ENCODE measurements around the gene TRIM65.

TRIM65 gene

DNA sequence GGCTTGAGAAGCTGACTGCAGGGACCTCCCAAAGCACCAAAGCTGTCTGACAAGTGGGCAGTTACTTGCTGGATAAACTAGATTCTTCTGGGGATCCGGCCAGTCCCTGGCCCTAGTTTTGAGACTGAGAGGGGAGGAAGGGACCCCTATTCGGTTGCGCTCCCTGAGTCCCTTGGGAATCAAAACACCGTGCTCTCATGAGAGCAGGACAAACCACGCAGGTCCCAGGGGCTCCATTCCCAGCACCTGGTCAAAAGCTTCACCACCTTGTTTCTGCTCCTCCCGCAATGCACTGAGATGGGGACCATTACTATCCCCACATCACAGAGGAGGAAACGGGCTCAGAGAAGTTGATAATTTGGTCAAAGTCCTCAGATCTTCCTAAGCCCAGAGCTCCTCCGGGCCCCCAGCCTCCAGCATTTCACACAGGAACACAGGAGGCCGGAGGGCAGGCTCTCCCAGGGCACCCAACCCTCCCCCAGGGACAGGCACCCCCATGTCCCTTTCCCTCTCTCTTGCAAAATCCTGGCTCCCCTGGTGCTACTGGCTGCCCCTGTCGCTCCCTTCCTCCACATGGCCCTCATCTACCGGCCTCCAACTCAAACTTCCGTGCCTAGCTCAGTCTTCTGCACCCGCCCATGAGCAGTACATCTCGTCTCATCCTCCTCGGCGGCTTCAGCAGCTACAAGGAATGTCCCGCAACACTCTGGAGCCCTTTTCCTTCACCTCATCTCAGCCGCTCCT is 3.3 kb downstream of the TRIM65 start:
- H3K4me3 ChIP-seq (ENCODE audit: low read depth, low read length): no peak overlapping the region
- no peak for DNase-seq (ENCODE audit: low read depth)
- TF ChIP-seq, protein P1, sequence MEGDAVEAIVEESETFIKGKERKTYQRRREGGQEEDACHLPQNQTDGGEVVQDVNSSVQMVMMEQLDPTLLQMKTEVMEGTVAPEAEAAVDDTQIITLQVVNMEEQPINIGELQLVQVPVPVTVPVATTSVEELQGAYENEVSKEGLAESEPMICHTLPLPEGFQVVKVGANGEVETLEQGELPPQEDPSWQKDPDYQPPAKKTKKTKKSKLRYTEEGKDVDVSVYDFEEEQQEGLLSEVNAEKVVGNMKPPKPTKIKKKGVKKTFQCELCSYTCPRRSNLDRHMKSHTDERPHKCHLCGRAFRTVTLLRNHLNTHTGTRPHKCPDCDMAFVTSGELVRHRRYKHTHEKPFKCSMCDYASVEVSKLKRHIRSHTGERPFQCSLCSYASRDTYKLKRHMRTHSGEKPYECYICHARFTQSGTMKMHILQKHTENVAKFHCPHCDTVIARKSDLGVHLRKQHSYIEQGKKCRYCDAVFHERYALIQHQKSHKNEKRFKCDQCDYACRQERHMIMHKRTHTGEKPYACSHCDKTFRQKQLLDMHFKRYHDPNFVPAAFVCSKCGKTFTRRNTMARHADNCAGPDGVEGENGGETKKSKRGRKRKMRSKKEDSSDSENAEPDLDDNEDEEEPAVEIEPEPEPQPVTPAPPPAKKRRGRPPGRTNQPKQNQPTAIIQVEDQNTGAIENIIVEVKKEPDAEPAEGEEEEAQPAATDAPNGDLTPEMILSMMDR (IDR thresholded peaks at IDR 0.05; ENCODE audit: low read depth, low read length): no peak
- TF ChIP-seq MYC (IDR thresholded peaks at IDR 0.05; ENCODE audit: low read depth, low read length) (no peak), POLR2A (IDR thresholded peaks at IDR 0.05; ENCODE audit: extremely low read depth, insufficient read length) (no peak)
- TF ChIP-seq, protein P2, sequence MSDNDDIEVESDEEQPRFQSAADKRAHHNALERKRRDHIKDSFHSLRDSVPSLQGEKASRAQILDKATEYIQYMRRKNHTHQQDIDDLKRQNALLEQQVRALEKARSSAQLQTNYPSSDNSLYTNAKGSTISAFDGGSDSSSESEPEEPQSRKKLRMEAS (IDR thresholded peaks at IDR 0.05; ENCODE audit: low read depth, low read length): no peak

DNA sequence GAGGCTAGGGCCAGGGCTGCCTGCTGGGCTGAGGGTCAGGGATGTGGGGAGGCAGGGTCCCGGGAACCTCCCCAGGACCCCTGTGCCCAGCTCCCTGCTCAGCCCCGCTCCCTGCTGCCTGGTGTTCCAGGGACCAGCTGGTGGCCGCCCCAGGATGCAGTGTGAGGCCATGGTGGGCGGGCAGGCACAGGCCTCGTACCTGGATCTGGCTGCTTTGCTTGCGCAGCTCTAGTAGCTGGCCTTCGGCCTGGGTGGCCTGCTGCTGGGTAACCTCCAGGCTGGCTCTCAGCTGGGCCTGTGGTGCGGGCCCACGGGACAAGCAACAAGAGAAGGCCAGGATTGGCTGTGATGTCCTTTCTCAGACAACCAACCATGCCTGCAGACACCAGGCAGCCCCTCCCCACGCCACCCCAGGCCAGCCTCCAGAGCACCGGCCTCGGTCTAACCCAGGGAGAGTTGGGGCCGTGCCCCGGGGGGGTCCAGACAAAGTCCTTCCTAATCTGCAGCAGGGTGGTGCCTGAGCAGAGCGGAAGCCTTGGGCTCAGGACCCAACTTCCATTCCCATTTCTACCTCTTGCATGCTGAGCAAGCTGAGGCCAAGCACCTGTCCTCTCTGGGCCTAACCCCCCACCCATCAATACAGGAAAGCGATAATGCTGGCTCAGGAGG is 4.1 kb downstream of the TRIM65 start:
- no peak overlapping the region for H3K4me3 ChIP-seq (ENCODE audit: low read depth, low read length)
- TF ChIP-seq POLR2A (IDR thresholded peaks at IDR 0.05; ENCODE audit: extremely low read depth, insufficient read length): no peak
- no peak for TF ChIP-seq MYC (IDR thresholded peaks at IDR 0.05; ENCODE audit: low read depth, low read length)
- TF ChIP-seq, protein P2 (IDR thresholded peaks at IDR 0.05; ENCODE audit: low read depth, low read length): no peak
- TF ChIP-seq, protein P1 (IDR thresholded peaks at IDR 0.05; ENCODE audit: low read depth, low read length): no peak
- DNase-seq (ENCODE audit: low read depth): no peak

DNA sequence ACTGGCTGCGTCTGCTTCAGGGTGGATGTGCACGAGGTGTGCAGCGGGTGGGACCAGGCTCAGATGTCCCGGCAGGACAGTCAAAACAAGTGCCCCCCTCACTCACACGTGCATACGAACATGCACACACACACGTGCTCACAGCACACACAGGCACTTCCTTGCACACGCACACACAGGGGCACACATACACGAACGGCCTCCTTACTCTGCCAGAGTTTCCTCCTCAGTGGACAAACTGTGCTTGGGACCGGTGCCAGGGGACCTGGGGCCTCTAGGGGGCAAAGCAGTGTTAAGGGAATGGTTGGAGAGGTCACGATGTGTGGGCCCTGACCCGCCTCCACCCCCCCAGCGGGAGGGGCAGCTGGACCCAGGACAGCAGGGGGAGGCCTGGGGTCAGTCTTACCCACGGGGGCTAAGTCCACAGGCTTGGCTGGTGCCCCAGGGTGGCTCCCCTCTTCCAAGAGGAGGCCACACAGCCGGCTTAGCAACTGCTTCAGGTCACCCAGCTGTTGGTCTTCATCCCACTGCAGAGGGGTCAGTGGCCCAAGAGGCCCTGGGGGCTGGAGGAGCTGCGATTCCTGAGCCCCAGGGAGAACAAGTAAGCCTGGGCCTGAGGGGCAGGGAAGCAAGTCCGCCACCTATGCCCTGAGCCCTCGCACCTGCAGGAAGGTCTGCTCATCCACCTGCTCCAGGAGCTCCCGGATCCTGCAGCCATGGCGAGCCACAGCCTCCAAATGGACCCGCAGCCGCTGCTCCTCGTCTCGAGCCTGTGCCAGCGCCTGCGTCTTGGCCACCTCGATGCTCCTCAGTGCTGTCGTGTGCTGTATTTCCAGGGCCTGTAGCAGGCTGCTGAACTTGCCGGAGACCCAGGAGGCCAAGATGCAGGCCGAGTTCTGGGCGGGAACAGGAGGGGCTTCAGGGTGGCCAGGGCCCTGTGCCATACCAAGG is 4.9 kb downstream of the TRIM65 start:
- TF ChIP-seq POLR2A (IDR thresholded peaks at IDR 0.05; ENCODE audit: extremely low read depth, insufficient read length): no peak
- TF ChIP-seq, protein P2 (IDR thresholded peaks at IDR 0.05; ENCODE audit: low read depth, low read length): no peak
- DNase-seq (ENCODE audit: low read depth): no peak
- no peak overlapping the region for H3K4me3 ChIP-seq (ENCODE audit: low read depth, low read length)

DNA sequence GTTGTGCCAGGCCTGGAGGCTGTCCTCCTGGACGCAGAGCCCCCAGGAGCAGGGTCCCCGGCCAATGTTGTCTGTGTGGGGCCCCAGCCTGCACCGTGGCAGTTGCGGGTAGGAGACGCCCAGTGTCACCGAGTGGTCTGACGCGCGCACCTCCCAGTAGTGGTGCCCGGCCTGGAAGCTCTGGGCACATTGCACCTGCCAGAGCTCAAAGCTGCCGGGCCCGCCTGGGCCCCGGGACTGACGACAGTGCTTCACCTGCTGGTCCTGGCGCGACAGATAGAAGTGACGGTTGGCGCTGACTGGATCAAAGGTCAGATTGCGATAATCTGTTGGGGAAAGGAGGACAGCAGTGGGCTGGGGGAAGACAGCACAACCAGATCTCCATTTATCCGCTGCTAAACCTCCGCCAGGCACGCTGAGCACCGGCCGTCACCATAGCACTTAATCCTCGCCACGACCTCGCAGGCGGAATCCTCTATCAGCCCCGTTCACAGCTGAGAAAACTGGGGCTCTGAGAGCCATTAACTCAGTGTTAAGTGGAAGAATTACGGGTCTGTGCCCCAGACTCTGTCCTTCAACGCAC is 5.6 kb downstream of the TRIM65 start:
- H3K4me3 ChIP-seq (ENCODE audit: low read depth, low read length): no peak overlapping the region
- DNase-seq (ENCODE audit: low read depth): no peak
- TF ChIP-seq, protein P1 (IDR thresholded peaks at IDR 0.05; ENCODE audit: low read depth, low read length): no peak
- no peak for TF ChIP-seq MYC (IDR thresholded peaks at IDR 0.05; ENCODE audit: low read depth, low read length)
- TF ChIP-seq POLR2A (IDR thresholded peaks at IDR 0.05; ENCODE audit: extremely low read depth, insufficient read length): no peak
- TF ChIP-seq, protein P2 (IDR thresholded peaks at IDR 0.05; ENCODE audit: low read depth, low read length): no peak

DNA sequence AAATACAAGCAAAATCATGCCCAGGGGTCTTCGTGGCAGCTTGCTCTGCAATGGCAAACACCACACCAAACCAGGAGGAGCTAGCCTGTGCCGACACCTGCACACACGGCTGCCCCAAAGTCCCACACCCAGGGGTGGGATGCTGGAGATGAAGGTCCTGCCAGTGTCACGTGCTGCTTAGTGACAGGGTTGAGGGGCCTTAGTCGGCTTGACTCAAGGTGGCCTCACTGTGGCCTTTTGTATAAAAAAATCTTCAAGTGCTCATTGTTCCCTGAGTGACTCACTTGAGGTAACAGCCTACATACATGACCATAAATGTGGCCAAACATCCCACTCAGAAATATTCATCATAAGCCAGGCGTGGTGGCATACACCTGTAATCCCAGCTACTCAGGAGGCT is 7.3 kb downstream of the TRIM65 start:
- no peak for TF ChIP-seq MYC (IDR thresholded peaks at IDR 0.05; ENCODE audit: low read depth, low read length)
- TF ChIP-seq, protein P1 (IDR thresholded peaks at IDR 0.05; ENCODE audit: low read depth, low read length): no peak
- no peak for TF ChIP-seq POLR2A (IDR thresholded peaks at IDR 0.05; ENCODE audit: extremely low read depth, insufficient read length)
- TF ChIP-seq, protein P2 (IDR thresholded peaks at IDR 0.05; ENCODE audit: low read depth, low read length): no peak
- H3K4me3 ChIP-seq (ENCODE audit: low read depth, low read length): no peak overlapping the region
- DNase-seq (ENCODE audit: low read depth): peak; percentile 44
